SHP77 (cell line): ENCODE results near the gene SFMBT2.
"Not testable (repeated sequence)": the region's sequence is repeated elsewhere in the genome, so short reads cannot be mapped to it uniquely, and the experiment has no call there.

ENCODE experiments used
- DNase-seq, 2 experiments: peaks; one replicate each; lab custom pipeline; 2025; lab: John Stamatoyannopoulos, UW

The SFMBT2 gene

GRCh38 chr10:7225133-7225532 is 185.7 kb downstream of the SFMBT2 start:
- no peak for DNase-seq

DNA sequence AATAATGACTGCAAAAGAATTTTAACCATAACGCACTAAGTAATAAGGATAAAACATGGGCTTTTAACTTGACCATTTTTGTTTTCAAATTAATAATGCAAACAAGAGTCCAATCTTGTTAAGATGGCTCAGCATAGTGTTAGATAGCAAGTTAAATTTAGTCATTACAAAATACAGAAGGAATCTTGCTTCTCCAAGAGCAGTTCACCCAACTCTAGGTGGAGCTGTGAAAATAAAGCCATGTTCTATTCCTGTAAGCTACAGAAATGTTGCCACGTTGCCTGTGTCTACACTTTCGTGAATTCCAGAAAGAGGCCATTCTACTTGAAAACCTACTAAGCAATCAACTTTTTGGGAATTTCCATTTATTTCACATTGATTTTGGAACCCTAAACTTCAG is 191.9 kb downstream of the SFMBT2 start:
- no peak for DNase-seq

GRCh38 chr10:7212696-7213095 is 198.1 kb downstream of the SFMBT2 start:
- not testable (repeated sequence) for DNase-seq

DNA sequence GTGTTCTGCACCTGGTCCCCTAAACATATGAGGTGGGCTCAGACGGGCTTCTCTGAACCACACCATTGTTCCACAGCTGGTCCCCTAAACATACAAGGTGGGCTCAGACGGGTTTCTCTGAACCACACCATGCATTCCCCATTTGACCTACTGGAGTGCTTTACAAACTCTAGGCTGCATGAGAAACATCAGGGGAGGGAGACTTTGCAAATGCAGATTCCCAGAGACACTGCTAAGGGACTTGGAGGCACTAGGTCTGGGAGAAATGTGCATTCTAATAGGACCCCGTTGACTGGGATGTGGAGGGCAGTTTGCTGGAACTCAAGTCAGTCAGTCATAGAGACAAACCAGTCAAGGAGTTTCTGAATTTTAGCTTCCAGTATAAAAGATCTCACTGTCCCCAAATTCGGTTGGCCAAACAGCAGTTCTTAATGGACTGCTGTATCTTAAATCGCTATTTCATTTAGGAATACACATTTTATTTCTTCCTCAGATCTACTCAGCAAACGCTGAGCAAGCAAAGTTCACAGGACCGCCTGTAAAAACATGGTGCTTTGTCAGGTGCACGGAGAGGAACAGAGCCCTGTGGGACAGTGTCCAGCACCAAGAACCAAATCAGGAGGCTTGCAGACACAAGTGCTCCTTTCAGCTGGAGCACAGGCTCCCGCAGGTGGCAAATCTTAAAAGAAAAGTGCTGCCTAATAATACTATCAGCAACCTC is 198.8 kb downstream of the SFMBT2 start:
- DNase-seq = no peak

DNA sequence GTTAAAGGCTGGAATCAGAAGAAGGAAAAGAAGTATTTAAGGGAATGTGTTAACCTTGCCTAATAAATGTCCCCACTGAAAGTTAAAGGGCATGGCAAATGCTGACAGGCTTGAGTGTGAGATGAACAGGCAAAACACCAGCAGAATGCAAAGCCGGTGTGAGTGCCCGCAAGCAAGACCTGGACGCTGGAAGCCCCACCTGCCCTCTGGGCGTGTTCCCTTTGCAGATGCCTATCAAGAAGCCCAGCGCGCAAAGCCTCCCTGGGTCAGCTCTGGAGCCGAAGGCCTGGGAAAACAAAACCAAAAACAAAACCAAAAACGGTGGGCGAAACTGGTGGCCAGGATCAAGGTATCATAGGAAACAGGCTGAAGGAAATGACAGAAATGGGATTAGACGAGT is 200.3 kb downstream of the SFMBT2 start:
- DNase-seq = no peak

DNA sequence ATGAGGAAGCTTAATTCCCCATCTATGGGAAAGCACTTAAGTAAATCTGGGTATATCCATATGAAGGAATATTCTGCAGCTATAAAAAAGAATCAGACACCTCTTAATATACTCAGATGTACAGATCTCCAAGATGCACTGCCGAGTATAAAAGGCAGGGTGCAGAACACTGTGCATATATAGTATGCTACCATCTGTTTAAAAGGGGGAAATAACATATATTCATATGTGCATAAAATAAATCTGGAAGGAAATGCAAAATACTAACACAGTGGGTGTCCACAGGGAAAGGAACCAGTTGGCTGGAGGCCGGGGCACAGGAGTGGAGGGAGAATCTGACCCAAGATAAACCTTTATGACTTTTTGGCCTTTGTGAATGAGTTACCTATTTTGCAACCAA is 201.4 kb downstream of the SFMBT2 start:
- no peak for DNase-seq

DNA sequence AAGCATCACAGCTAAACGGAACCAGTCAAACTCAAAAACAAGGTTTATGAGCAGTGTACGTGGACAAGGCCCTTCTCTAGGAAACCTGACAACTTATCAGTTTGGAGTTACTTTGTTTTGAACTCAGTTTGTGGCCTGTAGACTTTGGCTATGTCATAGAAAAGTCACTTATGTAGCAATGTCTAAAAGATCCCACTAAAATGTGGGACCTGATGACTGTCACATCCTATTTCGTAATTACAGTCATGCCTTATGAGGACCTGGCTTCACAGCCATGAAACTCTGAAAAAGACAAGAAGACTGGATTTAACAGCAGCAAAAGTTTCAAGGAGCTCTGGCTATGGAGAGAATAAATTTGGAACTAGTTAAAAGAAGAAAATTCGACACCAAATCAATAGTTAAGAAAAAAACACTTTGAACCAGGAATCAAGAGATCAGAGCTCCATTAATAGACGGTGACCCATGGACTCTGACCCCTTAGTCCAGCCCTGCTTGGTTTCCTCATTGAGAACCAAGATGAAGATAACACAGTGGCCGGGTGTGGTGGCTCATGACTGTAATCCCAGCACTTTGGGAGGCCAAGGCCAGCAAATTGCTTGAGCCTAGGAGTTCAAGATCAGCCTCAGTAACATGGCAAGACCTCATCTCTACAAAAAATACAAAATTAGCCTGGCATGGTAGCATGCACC is 204.3 kb downstream of the SFMBT2 start:
- no peak for DNase-seq

DNA sequence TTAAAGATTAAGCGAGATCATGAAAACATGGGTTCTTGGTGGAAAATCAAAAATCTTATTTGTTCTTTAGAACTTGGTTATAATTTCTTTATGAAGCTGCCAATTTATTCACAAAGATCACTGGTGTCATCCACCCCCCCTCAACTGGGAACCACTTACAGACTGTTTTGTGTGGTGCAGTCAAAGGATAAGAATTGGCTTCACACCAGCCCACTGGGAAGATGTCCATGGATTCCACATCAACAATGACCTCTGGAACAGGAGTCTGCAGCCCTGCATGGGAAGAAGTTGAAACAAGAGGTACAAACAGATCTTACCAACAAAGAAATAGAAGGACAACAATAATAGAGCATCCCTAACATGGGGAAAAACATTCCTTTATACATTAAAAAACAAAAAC is 205.2 kb downstream of the SFMBT2 start:
- DNase-seq = no peak

- peak in 1 of 2 experiments; percentile 2 for DNase-seq
These were observed 208.0 kb downstream of the SFMBT2 start for GRCh38 chr10:7202793-7203355.

- DNase-seq = no peak
These were observed 211.6 kb downstream of the SFMBT2 start for GRCh38 chr10:7199152-7199760.

DNA sequence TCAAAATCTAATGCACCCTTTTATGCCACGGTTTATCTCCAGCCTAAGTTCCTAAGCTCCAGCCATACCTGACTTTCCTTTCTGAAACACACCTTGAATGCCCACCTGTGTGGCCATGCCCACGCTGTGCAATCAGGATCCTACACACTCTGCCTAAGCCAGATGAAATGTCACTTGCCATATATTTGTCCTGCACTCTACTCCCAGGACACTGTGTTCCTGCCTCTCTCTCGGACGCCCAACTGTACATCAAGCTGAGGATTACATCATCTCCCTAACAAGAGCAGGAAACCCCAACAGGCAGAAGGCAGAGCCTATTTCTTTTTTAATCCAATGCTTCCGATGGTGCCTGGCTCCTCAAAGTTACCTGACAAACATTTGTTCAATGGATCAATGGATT is 214.6 kb downstream of the SFMBT2 start:
- DNase-seq = no peak

GRCh38 chr10:7195118-7195517 is 215.7 kb downstream of the SFMBT2 start:
- DNase-seq = no peak

DNA sequence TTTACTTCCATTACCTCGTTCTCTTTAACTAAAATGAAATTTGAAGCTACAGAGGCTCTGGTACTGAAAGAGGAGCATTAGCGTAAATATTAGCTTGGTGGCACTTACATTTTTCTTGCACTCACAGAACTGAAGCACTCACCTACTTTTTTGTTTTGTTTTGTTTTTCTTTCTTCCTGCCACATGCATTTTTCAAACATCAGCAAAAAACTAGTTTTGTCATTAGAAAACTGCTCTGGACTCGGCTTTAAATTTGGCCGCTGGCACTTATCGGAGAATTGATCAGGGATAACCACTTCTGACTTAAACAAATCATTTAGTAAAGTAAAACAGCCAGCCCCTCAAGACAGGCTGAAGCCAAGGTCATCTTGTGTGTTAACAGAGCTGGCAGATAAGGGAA is 216.3 kb downstream of the SFMBT2 start:
- no peak for DNase-seq

DNA sequence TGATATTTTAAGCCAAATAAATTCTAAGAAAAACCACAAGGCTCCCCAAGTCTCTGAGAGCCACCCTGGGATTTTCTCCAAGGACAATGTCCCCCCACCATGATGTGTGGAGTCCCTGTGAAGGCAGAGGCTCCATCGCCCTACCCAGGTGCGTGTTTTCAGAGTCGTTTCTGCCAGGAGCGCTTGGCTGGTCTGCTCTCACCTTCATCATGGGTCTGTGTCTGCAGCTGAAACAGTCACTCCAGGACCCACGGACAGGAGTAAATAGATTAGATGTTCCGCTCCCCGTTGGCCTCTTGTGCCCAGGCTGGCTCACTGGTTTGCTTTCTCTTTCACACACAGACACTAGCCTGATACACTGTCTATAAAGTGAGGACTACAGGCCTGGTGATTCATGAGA is 217.5 kb downstream of the SFMBT2 start:
- DNase-seq = no peak

GRCh38 chr10:7192831-7193361 is 217.9 kb downstream of the SFMBT2 start:
- no peak for DNase-seq

GRCh38 chr10:7192061-7192460 is 218.8 kb downstream of the SFMBT2 start:
- no peak for DNase-seq

DNA sequence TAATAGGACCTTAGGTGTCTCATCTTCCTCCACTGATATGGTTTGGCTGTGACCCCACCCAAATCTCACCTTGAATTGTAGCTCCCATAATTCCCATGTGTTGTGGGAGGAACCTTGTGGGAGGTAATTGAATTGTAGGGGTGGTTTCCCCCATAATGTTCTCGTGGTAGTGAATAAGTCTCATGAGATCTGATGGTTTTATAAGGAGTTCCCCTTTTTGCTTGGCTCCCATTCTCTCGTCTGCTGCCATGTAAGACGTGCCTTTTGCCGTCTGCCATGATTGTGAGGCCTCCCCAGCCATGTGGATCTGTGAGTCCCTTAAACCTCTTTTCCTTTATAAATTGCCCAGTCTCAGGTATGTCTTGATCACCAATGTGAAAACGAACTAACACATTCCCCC is 220.1 kb downstream of the SFMBT2 start:
- DNase-seq = not testable (repeated sequence)

DNA sequence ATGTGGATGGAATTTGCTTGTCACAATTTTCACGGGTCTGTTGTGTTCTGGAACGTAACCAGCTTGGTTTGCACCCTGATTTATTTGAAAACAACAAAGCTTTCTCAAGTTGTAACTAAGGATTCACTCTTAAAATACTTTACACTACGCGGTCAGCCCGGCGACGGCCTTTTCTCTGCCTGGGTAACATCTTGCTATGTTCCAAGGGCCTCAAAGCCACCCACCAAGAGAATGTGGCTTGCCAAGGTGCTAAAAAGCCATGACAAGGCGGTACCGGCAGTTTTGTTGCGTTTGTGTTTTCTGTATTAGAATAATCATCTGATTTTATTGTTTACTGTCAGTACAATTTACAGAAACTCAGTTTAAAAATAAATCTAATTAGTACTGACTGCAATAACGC is 220.9 kb downstream of the SFMBT2 start:
- no peak for DNase-seq

DNA sequence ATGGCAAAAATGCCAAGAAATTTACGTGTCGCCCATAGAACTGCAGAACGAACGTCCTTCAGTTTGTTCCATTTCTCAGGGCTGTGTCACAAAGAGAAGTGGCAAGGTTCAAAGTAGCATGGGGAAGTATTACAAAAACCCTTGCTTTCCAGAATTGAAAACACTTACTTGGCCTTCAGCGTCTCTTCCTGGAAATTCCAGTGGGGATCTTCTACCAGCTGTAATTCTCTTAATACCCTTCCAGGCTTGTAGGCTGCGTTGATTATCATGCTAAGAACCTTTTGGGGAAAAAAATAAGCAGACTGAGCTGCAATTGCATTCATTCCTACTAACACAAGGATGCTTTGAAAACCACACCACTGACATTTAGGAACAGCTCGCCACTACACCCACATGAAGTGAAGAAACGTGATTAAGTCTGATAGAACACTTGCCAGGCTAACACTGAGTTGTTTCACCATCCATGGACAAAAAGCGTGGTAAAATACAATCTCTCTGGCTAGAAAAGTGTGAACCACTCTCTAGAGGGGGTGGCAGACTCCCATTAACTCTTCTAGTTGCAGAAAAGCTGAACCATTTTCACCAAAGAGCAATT is 222.3 kb downstream of the SFMBT2 start:
- DNase-seq = no peak

- DNase-seq = no peak
These were observed 224.3 kb downstream of the SFMBT2 start for GRCh38 chr10:7186387-7187018.

DNA sequence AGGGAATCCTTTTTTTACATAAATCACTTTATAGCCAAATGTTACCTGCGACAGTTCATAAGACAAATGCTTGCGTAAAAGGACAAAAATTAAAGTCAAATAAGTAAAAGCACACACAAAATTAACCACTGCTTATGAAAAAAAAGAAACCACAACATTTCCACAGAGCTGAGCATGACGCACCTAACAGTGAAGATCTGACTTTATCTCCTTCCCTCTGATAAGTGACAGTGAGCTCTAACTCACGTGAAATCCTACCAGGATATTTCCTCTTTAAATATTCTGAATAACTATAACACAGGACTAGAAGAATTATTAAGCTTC is 225.5 kb downstream of the SFMBT2 start:
- DNase-seq = no peak
